Measurements from ENCODE around the gene NELL1.

NELL1 gene

DNA sequence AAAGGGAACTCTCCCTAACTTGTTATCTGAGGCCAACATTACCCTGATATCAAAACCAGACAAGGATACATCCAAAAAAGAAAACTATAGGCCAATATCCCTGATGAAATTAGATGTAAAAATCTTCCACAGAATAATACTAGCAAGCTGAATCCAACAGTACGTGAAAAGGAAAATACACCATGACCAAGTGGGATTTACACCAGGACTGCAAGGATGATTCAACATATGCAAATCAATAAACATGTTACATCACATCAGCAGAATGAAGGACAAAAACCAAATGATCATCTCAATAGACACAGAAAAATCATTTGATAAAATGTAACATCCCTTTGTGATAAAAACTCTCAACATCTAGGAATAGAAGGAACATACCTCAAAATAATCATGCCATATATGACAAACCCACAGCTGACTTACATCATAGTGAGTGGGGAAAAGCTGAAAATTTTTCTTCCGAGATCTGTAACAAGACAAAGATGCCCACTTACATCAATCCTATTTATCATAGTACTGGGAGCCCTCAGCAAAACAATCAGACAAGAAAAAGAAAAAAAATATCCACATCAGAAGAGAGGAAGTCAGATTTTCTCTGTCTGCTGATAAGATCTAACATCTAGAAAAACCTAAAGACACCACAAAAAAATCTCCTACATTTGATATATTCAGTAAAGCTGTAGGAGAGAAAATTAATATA is 820.2 kb downstream of the NELL1 start:
- DNase-seq (ENCODE audit: low read depth), result no peak

DNA sequence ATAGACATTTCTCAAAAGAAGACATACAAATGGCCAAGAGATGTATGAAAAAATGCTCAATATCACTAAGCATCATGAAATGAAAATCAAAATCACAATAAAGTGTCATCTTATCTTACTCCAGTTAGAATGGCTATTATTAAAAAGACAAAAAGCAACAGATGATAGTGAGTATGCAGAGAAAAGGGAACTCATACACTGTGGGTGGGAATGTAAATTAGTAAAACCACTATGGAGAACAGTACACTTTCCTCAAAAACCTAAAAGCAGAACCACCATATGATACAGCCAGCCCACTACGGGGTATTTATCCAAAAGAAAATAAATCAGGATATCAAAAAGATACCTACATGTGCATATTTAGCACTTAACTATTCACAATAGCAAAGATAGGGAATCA is 823.5 kb downstream of the NELL1 start:
- no peak for DNase-seq (ENCODE audit: low read depth)

DNA sequence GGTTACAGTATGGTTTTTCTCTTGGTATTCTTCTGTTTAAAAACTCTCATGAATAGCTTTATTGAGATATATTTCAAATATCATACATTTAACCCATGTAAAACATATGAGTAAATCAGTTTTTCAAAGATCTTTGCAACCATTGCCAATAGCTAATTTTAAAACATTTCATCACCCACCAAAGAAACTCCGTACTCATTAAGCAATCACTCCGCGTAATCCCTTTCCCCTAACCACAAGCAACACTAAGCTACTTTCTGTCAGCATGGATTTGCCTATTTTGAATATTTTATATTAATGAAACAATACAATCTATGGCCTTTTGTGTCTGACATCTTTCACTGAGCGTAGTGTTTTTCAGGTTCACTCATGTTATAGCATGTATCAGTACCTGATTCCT is 825.6 kb downstream of the NELL1 start:
- no peak for DNase-seq (ENCODE audit: low read depth)

DNA sequence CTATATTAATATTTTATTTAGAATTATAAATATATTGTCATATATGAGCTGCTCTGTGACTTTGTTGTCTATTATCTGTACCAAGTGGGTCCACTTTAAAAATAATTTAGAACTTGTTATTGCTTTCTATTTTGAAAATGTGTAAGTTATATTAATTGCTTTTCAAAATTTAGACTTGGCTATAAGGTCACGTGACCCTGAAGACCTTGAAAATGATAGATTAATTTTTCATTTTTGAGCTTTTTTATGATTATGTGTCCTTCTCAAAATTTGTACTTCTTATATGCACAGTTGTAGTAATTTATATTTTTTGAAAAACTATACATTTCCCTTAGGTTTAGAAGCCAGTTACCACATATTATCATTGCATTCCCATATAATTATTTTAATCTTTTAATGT is 826.5 kb downstream of the NELL1 start:
- no peak for DNase-seq (ENCODE audit: low read depth)

DNA sequence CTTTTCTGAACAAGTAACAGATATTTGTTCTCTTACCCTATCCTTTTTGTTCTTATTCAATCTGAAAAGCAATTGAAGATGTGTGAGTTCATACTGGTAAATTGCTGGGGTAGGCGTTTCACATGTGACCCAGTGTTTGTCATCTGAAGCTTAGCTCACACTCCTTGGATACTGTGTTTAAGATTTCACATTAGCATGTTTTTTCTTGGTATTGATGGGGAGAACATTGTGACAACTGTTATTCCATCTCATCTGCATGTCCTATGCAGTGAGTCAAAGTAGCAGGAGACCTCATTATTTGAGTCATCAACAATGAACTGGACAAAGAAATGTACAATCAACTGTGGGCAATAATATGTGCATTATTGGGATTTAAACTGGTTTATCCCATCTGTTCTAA is 831.9 kb downstream of the NELL1 start:
- no peak for DNase-seq (ENCODE audit: low read depth)

DNA sequence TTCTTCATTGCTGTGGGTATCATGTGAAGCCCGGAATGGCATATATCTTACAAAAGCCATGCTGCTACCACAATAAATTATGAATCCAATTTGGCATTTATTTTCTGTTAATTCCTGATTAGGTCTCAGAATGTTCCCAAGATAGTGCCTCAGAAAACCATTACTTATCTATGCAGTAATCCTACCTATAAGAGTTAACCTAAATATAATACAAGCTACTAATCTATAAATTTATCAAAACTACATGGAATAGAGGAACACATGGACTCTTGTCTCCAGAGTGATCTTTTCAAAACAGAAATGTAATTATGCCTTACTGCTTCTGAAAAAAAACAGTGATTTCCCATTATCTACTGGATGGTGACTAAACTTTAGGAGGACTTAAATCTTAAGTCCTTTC is 835.7 kb downstream of the NELL1 start:
- DNase-seq (ENCODE audit: low read depth), result no peak

DNA sequence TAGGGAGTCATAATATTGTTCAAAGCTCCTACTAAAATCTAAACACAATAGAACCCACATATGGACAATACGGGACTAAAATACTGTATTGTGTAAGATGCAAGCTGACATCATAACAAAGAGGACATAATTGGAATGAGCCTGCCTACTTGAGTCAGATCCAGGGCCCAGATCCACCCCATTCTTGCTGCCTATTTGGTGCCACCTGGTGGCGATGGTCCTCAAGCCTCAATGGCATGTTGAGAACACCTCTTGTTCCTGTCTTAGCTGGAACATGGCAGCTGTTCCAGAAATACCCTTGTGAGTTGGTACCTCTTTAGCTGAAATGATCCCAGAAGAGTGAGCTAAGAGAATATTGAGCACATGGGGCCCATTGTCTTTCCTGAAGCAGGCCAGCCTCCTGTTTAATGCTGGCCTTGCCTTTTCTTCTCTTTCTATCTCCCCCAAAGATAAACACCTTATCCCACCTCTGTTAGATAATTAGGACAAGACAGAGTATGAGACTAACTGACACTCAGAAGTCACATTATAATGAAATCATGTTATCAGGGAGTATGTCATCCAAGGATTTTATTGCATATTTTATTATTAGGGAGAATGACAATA is 842.6 kb downstream of the NELL1 start:
- DNase-seq (ENCODE audit: low read depth), result no peak

DNA sequence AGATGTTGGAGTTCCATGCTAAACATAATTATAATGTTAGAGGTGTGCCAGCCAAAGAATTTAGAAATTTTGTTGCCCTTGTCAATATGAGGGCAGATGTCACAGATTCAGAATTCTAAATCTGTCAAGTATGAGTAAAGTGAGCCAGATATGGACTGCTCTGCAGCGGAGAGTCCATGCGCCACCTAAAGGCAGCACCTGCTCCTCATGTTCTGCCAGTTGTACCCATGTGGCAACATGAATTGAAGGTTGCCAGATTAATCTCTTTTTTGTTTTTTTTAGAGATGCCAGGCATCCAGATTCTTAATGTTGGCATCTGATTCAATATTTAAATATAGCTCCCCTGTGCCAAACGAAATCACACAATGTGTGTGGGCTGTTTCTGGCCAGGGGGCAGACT is 844.9 kb downstream of the NELL1 start:
- DNase-seq (ENCODE audit: low read depth), result no peak

DNA sequence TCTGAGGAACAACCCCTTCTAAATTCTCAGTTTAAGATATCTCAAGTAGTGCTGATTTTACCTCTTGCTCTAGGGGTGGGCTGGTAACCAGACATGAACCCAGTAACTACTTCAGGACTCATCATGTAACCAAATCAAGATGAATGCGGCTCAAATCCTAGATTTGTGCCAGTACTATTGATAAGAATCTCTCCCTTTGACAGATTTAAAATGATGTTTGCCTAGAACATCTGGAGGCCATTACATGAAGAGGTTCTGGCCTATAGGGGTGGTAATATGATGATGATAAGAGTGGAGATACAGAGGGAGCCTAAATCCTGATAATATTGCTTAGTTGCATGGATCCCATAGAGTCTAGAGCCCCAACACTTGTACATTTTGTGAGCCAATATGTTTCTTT is 850.9 kb downstream of the NELL1 start:
- DNase-seq (ENCODE audit: low read depth), result no peak

DNA sequence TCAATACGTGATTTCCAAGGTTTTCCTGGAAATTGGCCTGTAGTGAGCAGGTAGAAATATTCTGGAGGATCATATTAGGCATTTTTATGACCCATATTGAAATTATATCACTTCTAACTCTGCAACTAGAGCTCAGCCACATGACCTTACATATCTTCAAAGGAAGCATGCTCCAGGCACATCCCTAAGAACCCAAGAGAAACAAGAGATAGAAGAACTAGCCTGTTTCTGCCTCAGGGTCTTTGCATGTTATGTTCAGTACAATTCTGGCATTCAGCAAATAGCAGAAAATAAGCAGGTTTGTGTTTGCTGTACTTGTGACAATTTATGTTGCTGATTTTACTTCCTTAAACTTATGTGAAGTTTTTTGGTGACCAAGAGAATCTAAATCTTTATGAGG is 859.8 kb downstream of the NELL1 start:
- no peak for DNase-seq (ENCODE audit: low read depth)

DNA sequence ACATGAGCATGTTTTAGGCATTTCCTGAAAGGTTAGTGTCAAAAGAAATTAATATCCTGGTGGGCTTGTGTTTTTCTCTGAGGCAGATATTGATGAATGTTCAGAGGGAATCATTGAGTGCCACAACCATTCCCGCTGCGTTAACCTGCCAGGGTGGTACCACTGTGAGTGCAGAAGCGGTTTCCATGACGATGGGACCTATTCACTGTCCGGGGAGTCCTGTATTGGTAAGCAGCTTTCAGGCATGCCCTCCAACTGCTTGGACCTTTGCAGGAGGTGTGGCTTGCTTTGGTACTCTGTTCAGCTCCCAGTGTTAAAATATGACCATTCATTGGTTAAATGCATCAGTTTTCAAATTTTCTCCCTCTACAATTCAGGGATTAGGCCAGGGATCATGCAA is 864.9 kb downstream of the NELL1 start:
- DNase-seq (ENCODE audit: low read depth), result no peak

DNA sequence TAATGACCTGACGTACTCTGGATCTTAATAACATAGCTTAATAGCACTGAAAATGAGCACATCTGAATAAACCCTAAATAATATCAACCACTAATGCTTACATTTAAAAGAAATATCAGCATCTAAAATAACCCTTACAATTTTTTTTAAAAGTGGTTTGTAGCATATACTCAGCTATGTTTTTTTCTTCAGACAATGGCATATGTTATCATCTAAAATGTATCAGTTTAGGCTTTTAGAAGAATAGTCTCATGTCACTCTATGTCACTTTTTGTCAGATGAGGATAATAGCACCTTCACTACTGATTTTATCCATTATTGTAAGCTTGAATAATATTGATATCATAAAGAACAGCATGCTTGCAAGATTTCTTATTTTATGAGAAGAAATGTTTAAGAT is 868.6 kb downstream of the NELL1 start:
- no peak for DNase-seq (ENCODE audit: low read depth)

DNA sequence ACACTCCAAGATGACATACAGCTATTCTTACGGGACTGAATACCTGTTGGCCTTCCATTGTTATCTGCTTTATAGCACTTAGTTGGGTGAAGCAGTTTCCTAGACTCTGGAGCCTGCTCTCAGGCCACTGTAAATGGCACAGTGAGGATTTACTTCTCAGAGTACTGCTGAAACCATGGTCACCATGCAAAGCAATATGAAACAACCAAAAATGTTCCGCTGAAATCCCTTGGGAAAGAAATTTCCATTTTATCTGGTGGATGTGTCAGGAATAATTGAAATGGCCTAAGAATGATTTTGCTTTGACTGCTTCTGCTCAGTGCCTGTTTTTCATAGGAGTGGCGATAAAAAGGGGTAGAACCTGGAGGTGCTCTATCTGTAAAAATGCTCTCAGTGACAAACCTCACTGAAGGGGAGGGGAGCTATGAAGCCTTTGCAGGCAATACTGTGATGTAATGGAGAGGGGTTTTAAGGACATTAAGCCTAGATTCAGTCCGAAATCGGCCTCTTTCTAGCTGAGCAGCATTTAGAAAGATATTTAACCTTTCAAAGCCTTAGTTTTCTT is 871.9 kb downstream of the NELL1 start:
- no peak for DNase-seq (ENCODE audit: low read depth)

DNA sequence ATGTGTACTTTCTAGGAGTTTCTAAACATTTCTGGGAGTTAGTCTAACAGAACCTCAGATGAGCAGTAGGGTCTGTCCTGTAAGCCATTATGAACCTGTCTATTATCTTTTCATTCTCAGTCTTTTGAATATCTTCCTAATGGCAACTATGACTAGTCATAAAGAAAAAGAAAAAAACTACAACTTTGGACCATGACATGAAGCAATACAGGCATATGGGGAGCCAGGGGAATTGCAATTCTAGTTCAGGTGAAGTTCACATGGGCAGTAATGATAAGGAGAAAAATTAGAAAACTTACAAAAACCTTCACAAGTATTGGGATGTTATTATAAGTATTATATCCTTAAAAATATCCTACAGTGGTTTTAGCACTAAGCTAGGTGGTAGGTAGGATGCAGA is 874.5 kb downstream of the NELL1 start:
- no peak for DNase-seq (ENCODE audit: low read depth)

DNA sequence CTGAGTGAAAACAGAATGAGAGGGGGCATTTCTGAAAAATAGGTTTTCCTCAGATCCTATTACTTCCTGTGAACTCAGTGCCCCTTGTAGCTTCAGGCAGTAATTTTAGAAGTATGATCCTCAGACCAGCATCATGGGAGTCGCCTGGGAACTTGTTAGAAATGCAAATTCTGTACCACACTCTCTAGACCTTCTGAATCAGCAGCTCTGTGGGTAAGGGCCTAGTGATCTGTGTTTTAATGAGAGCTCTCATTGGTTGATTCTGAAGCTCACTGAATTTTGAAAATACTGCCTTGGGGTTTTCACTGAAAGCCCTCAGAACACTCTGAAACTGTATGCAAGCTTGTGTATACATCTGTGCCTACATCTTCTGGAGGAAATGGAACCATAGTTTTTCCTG is 876.3 kb downstream of the NELL1 start:
- no peak for DNase-seq (ENCODE audit: low read depth)

DNA sequence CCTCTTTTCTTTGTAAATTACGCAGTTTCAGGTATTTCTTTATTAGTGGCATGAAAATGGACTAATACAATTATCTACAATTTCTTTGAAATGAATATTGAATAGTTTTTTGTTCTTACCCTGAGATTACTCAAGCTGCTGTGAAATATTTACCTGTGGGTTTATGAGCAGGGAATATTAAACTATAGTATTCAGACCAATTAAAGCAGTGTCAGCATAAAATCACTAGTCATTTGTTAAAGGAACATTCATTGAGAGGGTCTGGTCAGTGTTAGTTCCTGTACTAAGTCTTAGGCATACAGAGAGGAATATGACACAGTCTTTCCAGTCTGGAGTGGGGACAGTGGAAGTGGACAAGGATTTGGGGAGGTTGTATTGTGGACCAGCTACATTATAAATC is 877.3 kb downstream of the NELL1 start:
- no peak for DNase-seq (ENCODE audit: low read depth)

DNA sequence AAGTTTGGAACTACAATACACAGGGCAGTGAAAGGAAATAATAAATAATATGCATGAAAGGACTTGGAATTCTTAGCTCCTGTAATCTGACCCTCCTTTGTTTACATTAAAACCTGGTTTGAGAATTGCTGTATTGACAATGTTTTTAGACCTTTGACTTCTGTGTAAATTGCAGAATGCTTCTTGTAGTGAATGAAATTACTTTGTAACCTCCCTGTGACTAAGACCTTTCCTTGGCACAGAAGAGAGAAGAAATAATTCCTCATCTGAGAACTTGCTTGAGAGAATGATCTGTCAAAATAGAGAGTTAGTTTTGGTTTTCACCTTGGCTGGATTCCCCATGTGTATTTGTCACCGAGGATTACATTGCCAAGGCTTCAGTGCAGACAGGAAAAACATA is 883.5 kb downstream of the NELL1 start:
- DNase-seq (ENCODE audit: low read depth), result no peak

DNA sequence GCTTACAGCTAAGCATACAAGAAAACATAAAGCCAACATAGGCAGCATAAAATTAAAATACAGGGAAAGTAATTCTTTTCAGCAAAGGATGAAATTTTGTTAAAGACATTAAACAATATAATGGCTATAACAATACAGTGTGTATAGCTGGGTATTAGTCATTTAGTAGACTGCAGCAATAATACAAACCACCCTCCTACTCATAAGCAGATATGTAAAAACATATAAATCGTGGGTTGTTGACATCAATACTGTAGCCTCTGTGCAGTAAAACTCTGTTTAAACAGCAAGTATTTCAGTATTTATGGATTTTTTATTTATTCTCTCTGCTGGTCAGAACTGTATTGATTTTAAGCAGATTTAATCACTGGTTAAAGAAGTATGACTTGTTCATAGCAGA is 884.4 kb downstream of the NELL1 start:
- DNase-seq (ENCODE audit: low read depth), result no peak

DNA sequence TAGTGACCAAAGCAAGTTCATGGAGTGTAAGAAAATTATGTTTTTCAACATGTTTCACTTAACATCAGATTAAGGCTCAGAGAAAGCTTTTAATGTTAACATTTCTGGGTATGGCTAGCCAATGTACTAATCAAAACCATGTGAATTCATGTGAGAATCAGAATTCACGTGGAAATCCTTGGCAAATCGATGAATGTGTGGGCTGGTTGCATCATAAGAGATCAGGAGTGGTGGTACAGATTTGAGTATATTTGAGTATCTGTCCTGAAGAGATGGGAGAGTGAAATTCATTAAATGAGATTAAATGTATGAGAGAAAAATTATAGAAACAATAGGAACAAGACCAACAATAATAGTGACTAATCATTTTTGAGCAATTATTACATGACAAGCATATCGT is 884.9 kb downstream of the NELL1 start:
- DNase-seq (ENCODE audit: low read depth), result no peak

DNA sequence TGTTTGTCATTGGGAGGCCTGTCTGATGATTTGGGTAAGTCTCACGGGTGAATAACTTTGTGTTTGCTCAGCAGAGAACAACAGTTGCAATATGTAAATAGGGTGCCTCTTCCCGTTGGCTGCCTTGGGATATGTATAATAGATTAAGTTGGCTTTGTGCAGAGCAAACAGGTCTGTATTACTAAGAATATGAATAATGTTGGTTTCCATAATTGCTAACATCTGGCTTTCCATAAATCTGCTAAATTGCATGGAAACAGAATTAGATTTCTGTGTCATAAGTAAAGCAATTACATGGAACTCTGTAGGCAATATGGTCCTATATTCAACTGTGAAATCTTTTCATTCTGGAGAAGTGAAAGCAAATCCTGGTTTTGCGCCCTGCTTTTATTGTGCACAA is 887.5 kb downstream of the NELL1 start:
- no peak for DNase-seq (ENCODE audit: low read depth)

DNA sequence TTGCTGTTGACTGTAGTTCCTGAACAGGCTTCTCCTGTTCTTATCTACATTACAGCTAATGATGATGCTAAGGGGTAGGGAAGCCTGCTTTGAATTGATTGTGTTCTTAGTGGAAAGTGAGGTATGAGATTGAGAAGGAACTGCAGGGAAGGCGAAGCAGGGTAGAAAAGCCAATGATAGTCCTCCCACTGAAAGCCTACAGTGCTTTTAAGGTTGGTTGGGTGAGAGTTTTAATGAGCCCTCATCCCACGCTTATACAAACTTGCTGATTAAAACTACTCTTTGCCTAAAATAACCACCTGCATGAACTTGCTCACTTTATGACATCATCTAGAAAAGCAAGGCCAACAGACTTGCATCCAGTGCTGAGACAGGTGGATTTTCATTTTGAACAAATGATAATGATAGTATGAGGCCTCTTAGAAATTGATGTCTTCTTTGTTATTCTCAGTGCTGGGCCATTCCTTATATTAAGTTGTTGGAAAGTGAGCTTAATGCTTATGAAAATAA is 891.1 kb downstream of the NELL1 start:
- DNase-seq (ENCODE audit: low read depth), result no peak

DNA sequence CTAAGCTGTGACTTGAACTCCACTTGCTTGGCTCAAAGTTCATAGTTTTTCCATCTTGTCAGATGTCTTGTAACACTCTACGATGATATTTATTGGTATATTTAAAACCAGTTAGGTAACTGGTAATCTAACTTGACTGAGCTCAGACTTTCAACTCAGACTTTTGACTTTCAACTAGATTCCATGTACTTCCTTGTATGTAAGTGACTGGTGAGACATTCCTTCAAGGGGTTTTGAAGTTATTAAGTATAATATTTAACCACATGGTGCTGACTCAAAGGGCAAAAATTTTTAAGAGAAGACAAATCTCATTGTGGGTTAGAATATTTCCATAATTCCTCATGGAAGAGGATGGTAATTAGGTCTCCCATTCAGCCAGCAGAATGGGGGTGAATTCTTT is 892.2 kb downstream of the NELL1 start:
- no peak for DNase-seq (ENCODE audit: low read depth)

DNA sequence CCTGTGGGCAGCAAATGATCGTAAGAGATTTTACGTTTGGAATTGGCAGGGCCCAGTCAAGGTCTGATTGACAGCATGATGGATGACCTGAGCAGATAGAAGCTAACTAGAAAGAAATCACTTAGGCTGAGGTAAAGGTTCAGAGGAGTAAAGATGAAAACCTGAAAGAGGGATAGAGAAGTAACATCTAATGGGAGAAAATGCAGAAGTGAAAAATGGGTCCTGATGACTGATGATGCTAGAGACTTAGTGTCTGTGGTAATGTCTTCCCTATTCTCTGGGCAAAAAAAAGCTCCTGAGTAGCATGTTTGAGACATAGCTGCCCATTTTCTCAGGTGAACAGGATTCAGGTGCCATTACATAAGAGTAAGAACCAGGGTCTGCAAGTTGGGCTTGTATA is 894.7 kb downstream of the NELL1 start:
- DNase-seq (ENCODE audit: low read depth), result no peak
